T-helper 22 cell (primary cell): ENCODE results near the gene GPANK1.
"Not testable (repeated sequence)": the region's sequence is repeated elsewhere in the genome, so short reads cannot be mapped to it uniquely, and the experiment has no call there.

Experiments
- DNase-seq: peaks from one replicate; pipeline ENCODE4 v3.0.0-alpha.2; 2020; ENCODE audit warnings: low read depth

GPANK1 gene

GRCh38 chr6:31664790-31665500, at the start of gene GPANK1:
Gene GPANK1, minus strand, starts transcription at chr6:31664997. Its CDS starts 519 bp downstream, at chr6:31664478.
- peak; percentile 85 for DNase-seq

- no peak for DNase-seq
These were observed 49.3 kb upstream of the GPANK1 start for GRCh38 chr6:31713991-31714684.

- DNase-seq = no peak
These were observed 48.7 kb upstream of the GPANK1 start for GRCh38 chr6:31713465-31713864.

- no peak for DNase-seq
These were observed 47.5 kb upstream of the GPANK1 start for GRCh38 chr6:31712296-31712695.

GRCh38 chr6:31711233-31711632, 46.4 kb upstream of the GPANK1 start:
- DNase-seq = no peak

GRCh38 chr6:31710523-31711219, 45.9 kb upstream of the GPANK1 start:
- DNase-seq = no peak

- DNase-seq = not testable (repeated sequence)
These were observed 44.4 kb upstream of the GPANK1 start for GRCh38 chr6:31709157-31709556.

GRCh38 chr6:31708224-31708623, 43.4 kb upstream of the GPANK1 start:
- no peak for DNase-seq

GRCh38 chr6:31707701-31708100, 42.9 kb upstream of the GPANK1 start:
- DNase-seq = no peak

- DNase-seq = no peak
These were observed 41.8 kb upstream of the GPANK1 start, which contains the start of gene LY6G6F for GRCh38 chr6:31706599-31706998. Gene LY6G6F, plus strand, starts transcription at chr6:31706866. Its CDS starts 41 bp downstream, at chr6:31706907.

- no peak for DNase-seq
These were observed 41.1 kb upstream of the GPANK1 start for GRCh38 chr6:31705931-31706330.

- peak; percentile 96 for DNase-seq
These were observed 38.3 kb upstream of the GPANK1 start, which contains the start of gene ABHD16A for GRCh38 chr6:31702819-31703716. Gene ABHD16A, minus strand, starts transcription at chr6:31703324. Its CDS starts 43 bp downstream, at chr6:31703281.

GRCh38 chr6:31702405-31702818, 37.6 kb upstream of the GPANK1 start:
- DNase-seq = no peak

- no peak for DNase-seq
These were observed 37.0 kb upstream of the GPANK1 start for GRCh38 chr6:31701666-31702404.

- no peak for DNase-seq
These were observed 36.1 kb upstream of the GPANK1 start for GRCh38 chr6:31700740-31701401.

GRCh38 chr6:31697555-31697954, 32.8 kb upstream of the GPANK1 start:
- DNase-seq = no peak

GRCh38 chr6:31693535-31693934, 28.7 kb upstream of the GPANK1 start:
- no peak for DNase-seq

- no peak for DNase-seq
These were observed 28.1 kb upstream of the GPANK1 start for GRCh38 chr6:31692886-31693285.

- no peak for DNase-seq
These were observed 27.6 kb upstream of the GPANK1 start for GRCh38 chr6:31692353-31692752.

- no peak for DNase-seq
These were observed 26.8 kb upstream of the GPANK1 start for GRCh38 chr6:31691564-31692108.
